ENCODE data around the gene WDR70.
"Not testable (repeated sequence)": the region's sequence is repeated elsewhere in the genome, so short reads cannot be mapped to it uniquely, and the experiment has no call there.

Gene WDR70

DNA sequence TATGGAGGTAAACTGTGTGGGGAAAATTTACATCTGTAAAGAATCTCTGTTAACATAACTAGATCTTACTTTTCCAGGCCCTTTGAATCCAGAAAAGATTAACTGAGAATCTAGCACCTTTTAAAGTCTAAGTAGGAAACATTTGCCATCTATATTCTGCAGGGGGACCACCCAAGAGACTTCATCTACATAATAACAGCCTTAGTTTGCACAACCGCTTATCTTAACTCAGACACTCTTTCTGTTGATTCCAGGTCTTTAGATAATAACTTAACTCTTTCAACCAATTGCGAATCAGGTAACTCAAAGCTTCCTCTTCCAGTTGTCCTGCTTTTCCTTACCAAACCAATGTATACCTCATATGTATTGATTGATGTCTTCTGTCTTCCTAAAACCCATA is 407.3 kb downstream of the WDR70 start:
- CTCF ChIA-PET, result interaction anchor here (0.6 kb wide), 1 partner anchor 22 kb away, joined by 3 read pairs; no protein-coding TSS in a partner anchor

DNA sequence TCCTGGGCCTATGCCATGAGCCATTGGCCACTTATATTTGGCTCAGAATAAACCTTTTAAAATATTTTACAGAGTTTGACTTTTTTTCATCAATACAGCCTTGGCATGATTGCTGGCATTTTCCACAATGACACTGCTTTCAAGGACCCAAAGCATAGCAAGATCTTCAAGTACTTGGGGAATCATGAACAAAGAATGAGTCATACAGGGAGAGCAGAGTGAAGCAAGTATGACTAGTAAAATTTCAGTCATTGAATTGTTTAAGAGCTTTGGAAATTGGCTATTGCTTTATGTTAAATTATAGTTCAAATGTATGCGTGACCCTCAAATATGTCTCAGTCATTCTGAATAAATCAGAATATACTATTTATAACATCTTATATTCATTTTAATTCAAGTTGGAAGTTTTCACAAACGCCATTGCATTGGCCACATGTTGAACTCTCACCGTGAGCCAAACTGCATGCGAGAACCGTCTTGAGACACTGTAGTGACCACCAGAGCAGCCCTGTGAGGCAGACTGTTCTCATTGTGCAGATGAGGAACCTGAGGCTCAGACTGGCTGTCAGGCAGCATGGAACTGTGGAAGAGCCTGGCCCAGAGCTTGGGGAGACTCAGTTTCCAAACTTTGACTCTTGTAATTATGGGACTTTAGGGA is 407.9 kb downstream of the WDR70 start:
- TF ChIP-seq SP1 (IDR thresholded peaks at IDR 0.05), result no peak
- ChIA-PET CTCF (interaction anchor here (0.6 kb wide), 1 partner anchor 22 kb away, joined by 3 read pairs; no protein-coding TSS in a partner anchor), POLR2A (no interaction called here)
- no peak for DNase-seq (ENCODE audit: extremely low spot score)

More for the DNA sequence above, 407.3 kb downstream of the WDR70 start:
- no peak for TF ChIP-seq ZNF384 (IDR thresholded peaks at IDR 0.05)
- no peak for TF ChIP-seq FOXM1 (IDR thresholded peaks at IDR 0.05; ENCODE audit: borderline replicate concordance)
- no peak for TF ChIP-seq NFRKB (IDR thresholded peaks at IDR 0.05)
- TF ChIP-seq BHLHE40 (IDR thresholded peaks at IDR 0.05; ENCODE audit: borderline replicate concordance), result no peak
- no peak for TF ChIP-seq FOXK2 (IDR thresholded peaks at IDR 0.05)
- TF ChIP-seq FOXA1 (IDR thresholded peaks at IDR 0.05), result no peak
- no peak for TF ChIP-seq HDGF (IDR thresholded peaks at IDR 0.05; ENCODE audit: borderline replicate concordance)
- no peak for TF ChIP-seq ARNT (IDR thresholded peaks at IDR 0.05)
- TF ChIP-seq SUZ12 (IDR thresholded peaks at IDR 0.05), result no peak
- TF ChIP-seq CTBP1 (IDR thresholded peaks at IDR 0.05; ENCODE audit: borderline replicate concordance), result no peak
- TF ChIP-seq LEF1 (IDR thresholded peaks at IDR 0.05; ENCODE audit: borderline replicate concordance), result no peak
- TF ChIP-seq ELF4 (IDR thresholded peaks at IDR 0.05), result no peak
- TF ChIP-seq, protein P1, sequence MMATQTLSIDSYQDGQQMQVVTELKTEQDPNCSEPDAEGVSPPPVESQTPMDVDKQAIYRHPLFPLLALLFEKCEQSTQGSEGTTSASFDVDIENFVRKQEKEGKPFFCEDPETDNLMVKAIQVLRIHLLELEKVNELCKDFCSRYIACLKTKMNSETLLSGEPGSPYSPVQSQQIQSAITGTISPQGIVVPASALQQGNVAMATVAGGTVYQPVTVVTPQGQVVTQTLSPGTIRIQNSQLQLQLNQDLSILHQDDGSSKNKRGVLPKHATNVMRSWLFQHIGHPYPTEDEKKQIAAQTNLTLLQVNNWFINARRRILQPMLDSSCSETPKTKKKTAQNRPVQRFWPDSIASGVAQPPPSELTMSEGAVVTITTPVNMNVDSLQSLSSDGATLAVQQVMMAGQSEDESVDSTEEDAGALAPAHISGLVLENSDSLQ (IDR thresholded peaks at IDR 0.05), result no peak
- TF ChIP-seq SP1 (IDR thresholded peaks at IDR 0.05), result no peak
- TF ChIP-seq L3MBTL2 (conservative IDR thresholded peaks at IDR 0.05), result no peak
- TF ChIP-seq TARDBP (IDR thresholded peaks at IDR 0.05), result no peak
- no peak for DNase-seq (ENCODE audit: extremely low spot score)
- POLR2A ChIA-PET, result no interaction called here

DNA sequence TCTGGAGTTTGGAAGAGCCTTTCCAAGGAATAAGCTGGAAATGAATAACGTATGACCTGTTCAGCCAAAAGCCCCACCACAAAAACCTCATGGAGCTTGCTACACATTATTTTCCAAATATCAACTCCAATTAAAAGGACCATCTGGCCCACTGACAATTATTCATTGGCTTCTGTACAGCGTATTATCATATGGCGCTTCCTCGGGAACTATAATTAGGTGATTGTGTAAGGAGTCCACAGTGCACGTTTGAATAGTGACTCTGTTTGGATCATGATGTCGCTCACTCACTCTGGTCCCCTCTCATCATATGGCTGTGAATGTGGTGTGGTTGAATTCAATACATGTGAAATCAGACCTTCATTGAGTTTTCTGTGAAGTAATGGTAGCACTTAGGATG is 408.6 kb downstream of the WDR70 start:
- no peak for DNase-seq (ENCODE audit: extremely low spot score)
- POLR2A ChIA-PET, result no interaction called here
- CTCF ChIA-PET, result no interaction called here
- no peak for TF ChIP-seq CTBP1 (IDR thresholded peaks at IDR 0.05; ENCODE audit: borderline replicate concordance)
- no peak for TF ChIP-seq FOXM1 (IDR thresholded peaks at IDR 0.05; ENCODE audit: borderline replicate concordance)
- TF ChIP-seq ARNT (IDR thresholded peaks at IDR 0.05), result no peak
- no peak for TF ChIP-seq LEF1 (IDR thresholded peaks at IDR 0.05; ENCODE audit: borderline replicate concordance)
- no peak for TF ChIP-seq TARDBP (IDR thresholded peaks at IDR 0.05)
- no peak for TF ChIP-seq BHLHE40 (IDR thresholded peaks at IDR 0.05; ENCODE audit: borderline replicate concordance)
- TF ChIP-seq SUZ12 (IDR thresholded peaks at IDR 0.05), result no peak
- TF ChIP-seq, protein P1 (IDR thresholded peaks at IDR 0.05), result no peak
- no peak for TF ChIP-seq HDGF (IDR thresholded peaks at IDR 0.05; ENCODE audit: borderline replicate concordance)
- no peak for TF ChIP-seq FOXK2 (IDR thresholded peaks at IDR 0.05)
- no peak for TF ChIP-seq SP1 (IDR thresholded peaks at IDR 0.05)
- no peak for TF ChIP-seq L3MBTL2 (conservative IDR thresholded peaks at IDR 0.05)
- TF ChIP-seq ZNF384 (IDR thresholded peaks at IDR 0.05), result no peak
- TF ChIP-seq ELF4 (IDR thresholded peaks at IDR 0.05), result no peak
- no peak for TF ChIP-seq NFRKB (IDR thresholded peaks at IDR 0.05)
- TF ChIP-seq FOXA1 (IDR thresholded peaks at IDR 0.05), result no peak

DNA sequence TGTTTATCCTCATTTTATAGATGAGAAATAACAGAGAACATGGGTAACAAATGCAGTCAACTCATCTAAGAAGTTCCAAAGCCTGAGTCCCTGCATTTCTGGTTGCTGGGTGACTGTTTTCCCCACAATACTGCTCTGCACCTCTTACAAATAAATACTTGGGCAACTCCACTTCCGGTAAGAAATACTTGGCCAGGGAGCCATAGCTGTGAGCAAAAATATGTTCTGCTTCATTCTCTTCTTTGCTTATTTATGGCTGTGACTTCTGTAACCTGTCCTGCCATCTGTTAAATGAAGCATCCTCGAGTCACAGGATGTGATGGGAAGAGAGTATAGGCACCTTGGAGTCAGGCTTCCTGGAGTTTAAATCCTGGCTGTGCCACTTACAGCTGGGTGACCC is 410.9 kb downstream of the WDR70 start:
- CTCF ChIA-PET, result no interaction called here
- POLR2A ChIA-PET, result no interaction called here
- no peak for TF ChIP-seq NFRKB (IDR thresholded peaks at IDR 0.05)
- DNase-seq (ENCODE audit: extremely low spot score), result no peak

DNA sequence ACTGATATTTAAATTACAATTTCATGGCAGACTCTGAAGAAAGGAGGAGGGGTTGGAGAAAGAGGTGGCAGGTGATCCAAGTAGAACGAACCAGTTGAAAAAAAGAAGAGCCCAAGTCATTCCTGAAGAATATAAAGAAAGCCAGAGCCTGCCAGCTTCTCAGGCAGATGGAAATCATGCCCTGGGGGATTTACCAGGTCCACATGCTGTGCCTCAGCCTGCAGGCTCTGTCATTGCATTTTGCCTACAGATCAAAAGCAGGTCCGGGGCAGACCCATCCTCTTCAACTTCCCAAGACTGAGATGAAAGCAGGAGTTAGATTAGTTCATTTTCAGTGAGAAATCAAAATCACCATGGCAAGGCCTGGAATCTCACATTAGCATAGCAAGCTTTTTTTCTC is 412.2 kb downstream of the WDR70 start:
- no peak for DNase-seq (ENCODE audit: extremely low spot score)
- POLR2A ChIA-PET, result no interaction called here
- CTCF ChIA-PET, result no interaction called here
- TF ChIP-seq HDGF (IDR thresholded peaks at IDR 0.05; ENCODE audit: borderline replicate concordance) (no peak), SP1 (IDR thresholded peaks at IDR 0.05) (no peak), FOXA1 (IDR thresholded peaks at IDR 0.05) (no peak), BHLHE40 (IDR thresholded peaks at IDR 0.05; ENCODE audit: borderline replicate concordance) (no peak), SUZ12 (IDR thresholded peaks at IDR 0.05) (no peak), LEF1 (IDR thresholded peaks at IDR 0.05; ENCODE audit: borderline replicate concordance) (no peak), CTBP1 (IDR thresholded peaks at IDR 0.05; ENCODE audit: borderline replicate concordance) (no peak), ZNF384 (IDR thresholded peaks at IDR 0.05) (no peak), L3MBTL2 (conservative IDR thresholded peaks at IDR 0.05) (no peak), ELF4 (IDR thresholded peaks at IDR 0.05) (no peak), ARNT (IDR thresholded peaks at IDR 0.05) (no peak), FOXK2 (IDR thresholded peaks at IDR 0.05) (no peak), FOXM1 (IDR thresholded peaks at IDR 0.05; ENCODE audit: borderline replicate concordance) (no peak), NFRKB (IDR thresholded peaks at IDR 0.05) (no peak)
- TF ChIP-seq, protein P1 (IDR thresholded peaks at IDR 0.05), result no peak

DNA sequence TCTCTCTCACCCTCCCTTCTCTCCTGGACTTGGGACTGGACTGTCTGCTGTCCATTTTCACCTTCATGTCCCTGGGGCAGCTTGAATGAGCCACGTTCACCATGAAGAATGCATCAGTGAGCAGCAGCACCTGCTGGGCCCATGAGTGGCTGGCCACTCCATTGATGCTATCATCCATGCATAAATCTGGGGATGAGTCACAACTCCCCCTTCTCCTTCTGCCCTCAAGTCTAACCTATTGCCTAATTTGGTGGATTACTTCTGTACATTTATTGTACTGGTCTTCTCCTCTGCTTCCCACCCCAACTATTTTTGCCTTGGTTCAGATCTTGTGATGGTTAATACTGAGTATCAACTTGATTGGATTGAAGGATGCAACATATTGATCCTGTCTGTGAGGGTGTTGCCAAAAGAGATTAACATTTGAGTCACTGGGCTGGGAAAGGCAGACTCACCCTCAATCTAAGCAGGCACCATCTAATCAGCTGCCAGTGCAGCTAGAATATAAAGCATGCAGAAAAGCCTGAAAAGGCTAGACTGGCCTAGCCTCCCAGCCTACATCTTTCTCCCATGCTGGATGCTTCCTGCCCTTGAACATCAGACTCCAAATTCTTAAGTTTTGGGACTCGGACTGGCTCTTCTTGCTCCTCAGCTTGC is 414.0 kb downstream of the WDR70 start:
- ChIA-PET CTCF (no interaction called here), POLR2A (no interaction called here)
- TF ChIP-seq NFRKB (IDR thresholded peaks at IDR 0.05) (no peak), L3MBTL2 (conservative IDR thresholded peaks at IDR 0.05) (no peak), LEF1 (IDR thresholded peaks at IDR 0.05; ENCODE audit: borderline replicate concordance) (no peak), SUZ12 (IDR thresholded peaks at IDR 0.05) (no peak), ARNT (IDR thresholded peaks at IDR 0.05) (no peak), ELF4 (IDR thresholded peaks at IDR 0.05) (no peak), FOXA1 (IDR thresholded peaks at IDR 0.05) (no peak), FOXM1 (IDR thresholded peaks at IDR 0.05; ENCODE audit: borderline replicate concordance) (no peak), TARDBP (IDR thresholded peaks at IDR 0.05) (no peak), FOXK2 (IDR thresholded peaks at IDR 0.05) (no peak), HDGF (IDR thresholded peaks at IDR 0.05; ENCODE audit: borderline replicate concordance) (no peak), ZNF384 (IDR thresholded peaks at IDR 0.05) (no peak), BHLHE40 (IDR thresholded peaks at IDR 0.05; ENCODE audit: borderline replicate concordance) (no peak), SP1 (IDR thresholded peaks at IDR 0.05) (no peak), CTBP1 (IDR thresholded peaks at IDR 0.05; ENCODE audit: borderline replicate concordance) (no peak)
- TF ChIP-seq, protein P1 (IDR thresholded peaks at IDR 0.05), result no peak
- no peak for DNase-seq (ENCODE audit: extremely low spot score)

DNA sequence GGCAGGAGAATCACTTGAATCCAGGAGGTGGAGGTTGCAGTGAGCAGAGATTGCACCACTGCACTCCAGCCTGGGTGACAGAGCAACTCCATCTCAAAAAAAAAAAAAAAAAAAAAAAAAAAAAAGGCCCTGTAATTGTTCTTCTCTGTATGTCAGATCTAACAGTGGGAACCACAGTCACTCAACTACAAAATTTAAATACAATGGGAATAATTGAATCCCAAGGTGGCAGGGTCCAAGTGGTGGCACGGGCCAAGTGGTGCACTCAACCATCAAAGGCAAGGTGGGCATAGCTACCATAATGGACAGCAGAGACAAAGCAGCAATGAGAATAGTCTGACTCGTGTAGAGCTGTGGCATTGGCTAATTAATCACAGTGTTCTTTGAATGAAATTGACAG is 416.2 kb downstream of the WDR70 start:
- DNase-seq (ENCODE audit: extremely low spot score); POLR2A ChIA-PET; CTCF ChIA-PET: not testable (repeated sequence)

DNA sequence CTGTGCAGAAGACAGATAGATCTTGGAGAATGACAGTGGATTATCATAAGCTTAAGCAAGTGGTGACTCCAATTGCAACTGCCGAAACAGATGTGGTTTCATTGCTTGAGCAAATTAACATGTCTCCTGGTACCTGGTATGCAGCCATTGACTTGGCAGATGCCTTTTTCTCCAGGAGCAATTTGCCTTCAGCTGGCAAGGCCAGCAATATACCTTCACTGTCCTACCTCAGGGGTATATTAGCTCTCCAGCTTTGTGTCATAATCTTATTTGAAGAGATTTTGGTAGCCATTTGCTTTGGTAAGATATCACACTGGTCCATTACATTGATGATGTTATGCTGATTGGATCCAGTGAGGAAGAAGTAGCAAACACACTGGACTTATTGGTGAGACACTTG is 417.3 kb downstream of the WDR70 start:
- POLR2A ChIA-PET; CTCF ChIA-PET; DNase-seq (ENCODE audit: extremely low spot score): not testable (repeated sequence)

Data from HEK293T (cell line).